ENCODE measurements around the gene SELENON. TPM values are rescaled to one million over a fixed set of nuclear protein-coding genes. Genes with fewer than 3 reads are reported as not detected.

The SELENON gene
- total RNA-seq, 1 donor from 2014 or later: 13.5 TPM

GRCh38 chr1:25787760-25788166, 12.2 kb upstream of the SELENON start:
- DNase-seq (ENCODE audit: low spot score) (no peak), ATAC-seq (no peak)

DNA sequence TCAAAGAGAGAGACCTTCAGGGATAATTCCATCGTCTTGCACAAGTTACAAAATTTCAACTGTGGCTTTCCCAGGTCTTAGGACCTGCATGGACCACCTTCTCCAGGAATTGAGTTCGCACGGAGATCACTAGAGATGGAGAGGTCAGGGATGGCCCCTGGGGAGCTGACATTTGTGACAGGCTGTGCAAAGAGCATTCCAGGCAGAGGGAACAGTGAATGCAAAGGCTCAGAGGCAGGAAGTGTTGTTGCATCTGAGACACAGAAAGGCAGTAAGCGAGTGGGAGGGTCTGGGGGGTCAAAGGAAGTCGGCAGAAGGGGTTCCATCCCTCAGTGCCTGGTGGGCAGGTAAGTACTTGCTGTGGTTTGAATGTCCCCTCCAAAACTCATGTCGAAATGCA, 9.5 kb upstream of the SELENON start:
- DNase-seq (ENCODE audit: low spot score): no peak
- no peak for ATAC-seq

DNA sequence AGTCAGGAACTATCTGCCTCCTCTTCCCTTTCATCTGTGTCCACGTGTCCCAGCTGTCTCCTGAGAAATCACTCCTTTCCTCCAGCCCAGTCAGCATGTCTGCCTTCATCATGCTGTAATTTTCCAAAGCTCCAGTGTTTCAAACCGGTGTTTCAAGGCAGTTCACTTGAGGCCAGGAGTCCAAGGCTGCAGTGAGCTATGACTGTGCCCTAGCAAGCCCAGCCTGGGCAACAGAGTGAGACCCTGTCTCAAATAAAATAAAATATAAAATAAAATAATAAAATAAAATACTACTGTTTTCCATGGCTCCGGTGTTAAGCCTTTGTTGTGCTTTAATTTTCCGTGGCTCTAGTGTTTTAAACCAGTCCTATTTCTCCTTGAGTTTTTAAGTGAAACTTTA, 7.9 kb upstream of the SELENON start:
- ATAC-seq (no peak), DNase-seq (ENCODE audit: low spot score) (no peak)

DNA sequence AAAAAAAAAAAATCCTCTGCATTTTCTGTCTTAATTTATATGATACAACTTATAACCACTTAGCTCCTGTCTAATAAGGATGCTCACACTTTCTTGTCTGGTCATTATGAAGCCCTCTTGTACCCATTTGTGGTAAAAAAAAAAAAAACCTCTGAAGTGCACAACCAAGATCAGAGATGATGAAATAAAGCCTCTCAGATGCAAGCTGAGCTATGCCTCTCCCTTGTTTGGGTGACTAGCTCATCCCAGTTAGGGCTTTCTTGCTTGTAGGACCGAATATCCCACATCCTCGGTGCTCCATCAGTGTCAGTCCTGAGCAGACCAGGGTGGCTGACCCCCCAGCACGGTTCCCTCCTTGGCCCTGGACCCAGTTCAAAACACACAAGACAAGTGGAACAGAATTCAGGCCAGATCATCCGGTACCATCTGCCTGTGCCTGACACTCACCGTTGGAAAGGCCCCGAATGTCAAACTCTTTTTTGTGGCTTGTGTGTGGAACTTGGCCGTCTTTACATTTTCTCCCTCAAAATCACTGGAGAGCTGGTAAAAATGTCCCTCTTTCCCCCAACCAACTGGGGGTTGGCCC, 6.3 kb upstream of the SELENON start:
- no peak for ATAC-seq

GRCh38 chr1:25794325-25794724, 5.7 kb upstream of the SELENON start:
- no peak for ATAC-seq
- DNase-seq (ENCODE audit: low spot score): no peak

More for the DNA sequence above, 6.3 kb upstream of the SELENON start:
- no peak for DNase-seq (ENCODE audit: low spot score)

- DNase-seq (ENCODE audit: low spot score): no peak
These were observed 4.8 kb upstream of the SELENON start for GRCh38 chr1:25795211-25795610.

DNA sequence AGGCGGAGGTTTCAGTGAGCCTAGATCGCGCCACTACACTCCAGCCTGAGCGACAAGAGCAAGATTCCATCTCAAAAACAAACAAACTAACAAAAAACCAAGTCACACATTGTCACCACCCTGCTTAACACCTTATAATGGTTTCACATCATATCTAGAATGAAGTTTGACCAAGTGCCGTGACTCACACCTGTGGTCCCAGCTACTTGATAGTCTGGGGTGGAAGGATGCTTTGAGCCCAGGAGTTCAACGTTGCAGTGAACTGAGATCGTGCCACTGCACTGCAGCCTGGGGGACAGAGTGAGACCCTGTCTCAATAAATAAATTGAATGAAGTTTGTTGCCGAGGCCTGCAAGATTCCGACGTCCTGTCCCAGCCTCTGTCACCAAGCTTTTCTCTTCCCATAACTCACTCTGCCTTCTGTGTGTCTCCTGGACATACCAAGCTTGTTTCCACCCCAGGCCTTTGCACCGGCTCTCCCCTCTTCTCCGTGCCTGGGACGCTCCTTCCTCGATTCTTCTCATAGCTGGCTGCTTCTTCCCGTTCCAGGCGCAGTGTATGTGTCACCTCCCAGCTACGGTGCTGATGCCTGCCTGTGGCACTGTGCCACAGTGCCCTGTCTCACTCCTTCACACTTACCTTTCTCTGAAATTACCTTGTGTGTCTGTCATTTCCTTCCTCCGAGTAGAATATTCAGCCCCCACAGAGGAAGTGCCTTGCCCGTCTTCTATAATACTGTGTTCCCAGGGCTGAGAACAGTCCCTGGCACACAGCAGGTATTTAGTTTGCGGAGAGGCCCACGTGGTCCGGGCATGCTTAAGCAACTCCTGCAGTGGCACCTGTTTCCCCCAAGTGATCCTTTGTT, 3.8 kb upstream of the SELENON start:
- DNase-seq (ENCODE audit: low spot score): no peak
- ATAC-seq: peak; percentile 61

More at GRCh38 chr1:25795211-25795610, 4.8 kb upstream of the SELENON start:
- ATAC-seq: no peak

GRCh38 chr1:25796811-25797458, 3.1 kb upstream of the SELENON start:
- ATAC-seq (peak; percentile 81), DNase-seq (ENCODE audit: low spot score) (peak; percentile 87)

DNA sequence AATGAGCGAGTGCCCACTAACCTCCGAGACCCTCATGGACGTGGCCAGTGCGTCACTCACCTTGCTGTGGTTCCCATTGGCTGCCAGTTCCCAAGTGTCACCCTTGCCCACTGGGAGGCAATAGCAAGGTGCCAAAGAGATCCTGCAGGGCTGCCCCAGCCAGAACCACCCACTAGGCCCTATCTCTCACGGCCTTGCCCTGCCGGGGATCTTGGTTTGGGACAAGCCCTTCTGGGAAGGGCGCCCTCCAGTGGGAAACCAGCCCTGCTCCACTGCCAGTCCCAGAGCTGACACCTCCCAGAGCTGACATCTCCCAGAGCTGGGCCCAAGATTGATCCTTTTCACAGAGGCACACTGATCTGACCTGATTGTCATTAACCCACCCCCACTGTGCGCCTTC, 2.1 kb upstream of the SELENON start:
- DNase-seq (ENCODE audit: low spot score) (no peak), ATAC-seq (peak; percentile 32)

GRCh38 chr1:25798666-25799351, 1.2 kb upstream of the SELENON start:
- DNase-seq (ENCODE audit: low spot score) (no peak), ATAC-seq (no peak)

- ATAC-seq: no peak
- no peak for DNase-seq (ENCODE audit: low spot score)
These were observed 550 bp upstream of the SELENON start for GRCh38 chr1:25799352-25799934.

DNA sequence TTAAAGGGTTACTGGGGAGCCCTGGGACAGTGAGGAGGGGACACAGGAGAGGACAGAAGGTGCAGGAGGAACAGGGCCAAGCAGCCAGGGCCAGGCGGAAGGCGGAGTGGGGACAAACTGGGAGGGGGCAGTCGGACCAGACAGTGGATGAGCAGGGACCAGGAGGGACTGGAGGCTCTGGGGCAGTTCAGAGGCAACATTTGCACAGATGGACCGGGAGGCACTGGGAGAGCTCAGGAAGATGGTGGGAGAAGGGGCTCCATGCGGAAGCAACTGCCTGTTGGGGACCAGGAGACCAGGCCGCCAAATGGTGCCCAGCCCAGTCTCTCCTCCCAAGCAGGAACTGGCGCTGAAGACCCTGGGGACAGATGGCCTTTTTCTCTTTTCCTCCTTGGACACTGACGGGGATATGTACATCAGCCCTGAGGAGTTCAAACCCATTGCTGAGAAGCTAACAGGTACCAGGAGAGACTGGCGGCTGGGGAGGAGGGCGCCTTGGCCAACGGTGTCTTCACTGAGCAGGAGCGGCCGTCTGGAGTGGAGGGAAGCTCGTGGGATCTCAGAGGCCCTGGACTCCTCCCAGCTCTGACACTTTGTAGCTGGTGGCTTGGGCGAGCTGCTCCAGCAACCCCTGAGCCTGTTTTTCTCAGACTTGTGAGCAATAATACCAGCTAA, 847 bp downstream of the SELENON start:
- ATAC-seq: no peak
- DNase-seq (ENCODE audit: low spot score): no peak

DNA sequence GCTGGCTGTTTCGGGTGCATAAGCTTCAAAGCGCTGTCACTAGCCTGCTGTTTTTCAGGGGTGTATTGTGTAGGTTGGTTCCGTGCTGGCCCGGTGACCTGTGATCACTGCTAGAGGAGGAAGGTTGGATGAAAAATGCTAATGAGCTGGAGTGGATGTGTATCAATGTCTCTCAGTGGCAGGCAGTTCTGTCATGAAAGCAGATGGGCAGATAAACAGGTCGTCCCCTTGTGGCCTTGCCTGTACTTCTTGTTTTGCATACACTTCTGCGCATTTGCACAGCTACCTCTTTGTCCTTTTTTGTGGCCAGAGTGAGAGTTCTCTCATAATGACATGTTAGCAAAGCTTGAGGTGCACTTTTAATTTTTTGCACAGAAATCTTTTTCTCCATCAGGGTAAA, 2.9 kb downstream of the SELENON start:
- DNase-seq (ENCODE audit: low spot score) (no peak), ATAC-seq (no peak)

DNA sequence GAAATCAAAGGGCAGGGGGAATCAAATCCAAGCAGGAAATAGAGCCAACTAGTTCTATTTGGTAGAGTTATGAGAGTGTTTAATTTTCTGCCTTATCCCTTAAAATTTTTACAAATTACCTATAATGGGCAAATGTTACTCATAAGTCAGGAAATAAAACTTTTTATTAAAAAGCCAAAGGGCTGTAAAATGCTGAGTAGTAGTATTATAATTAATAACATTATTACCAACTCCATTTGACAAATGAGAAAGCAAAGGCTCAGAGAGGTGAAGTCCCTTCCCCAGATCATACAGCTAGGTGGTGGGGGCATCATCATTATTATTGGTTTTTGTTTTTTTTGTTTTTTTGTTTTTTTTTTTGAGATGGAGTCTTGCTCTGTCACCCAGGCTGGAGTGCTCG, 3.4 kb downstream of the SELENON start:
- no peak for ATAC-seq

GRCh38 chr1:25804244-25804963, 4.4 kb downstream of the SELENON start:
- DNase-seq (ENCODE audit: low spot score) (no peak), ATAC-seq (no peak)

More for the DNA sequence above, 3.4 kb downstream of the SELENON start:
- DNase-seq (ENCODE audit: low spot score): no peak

DNA sequence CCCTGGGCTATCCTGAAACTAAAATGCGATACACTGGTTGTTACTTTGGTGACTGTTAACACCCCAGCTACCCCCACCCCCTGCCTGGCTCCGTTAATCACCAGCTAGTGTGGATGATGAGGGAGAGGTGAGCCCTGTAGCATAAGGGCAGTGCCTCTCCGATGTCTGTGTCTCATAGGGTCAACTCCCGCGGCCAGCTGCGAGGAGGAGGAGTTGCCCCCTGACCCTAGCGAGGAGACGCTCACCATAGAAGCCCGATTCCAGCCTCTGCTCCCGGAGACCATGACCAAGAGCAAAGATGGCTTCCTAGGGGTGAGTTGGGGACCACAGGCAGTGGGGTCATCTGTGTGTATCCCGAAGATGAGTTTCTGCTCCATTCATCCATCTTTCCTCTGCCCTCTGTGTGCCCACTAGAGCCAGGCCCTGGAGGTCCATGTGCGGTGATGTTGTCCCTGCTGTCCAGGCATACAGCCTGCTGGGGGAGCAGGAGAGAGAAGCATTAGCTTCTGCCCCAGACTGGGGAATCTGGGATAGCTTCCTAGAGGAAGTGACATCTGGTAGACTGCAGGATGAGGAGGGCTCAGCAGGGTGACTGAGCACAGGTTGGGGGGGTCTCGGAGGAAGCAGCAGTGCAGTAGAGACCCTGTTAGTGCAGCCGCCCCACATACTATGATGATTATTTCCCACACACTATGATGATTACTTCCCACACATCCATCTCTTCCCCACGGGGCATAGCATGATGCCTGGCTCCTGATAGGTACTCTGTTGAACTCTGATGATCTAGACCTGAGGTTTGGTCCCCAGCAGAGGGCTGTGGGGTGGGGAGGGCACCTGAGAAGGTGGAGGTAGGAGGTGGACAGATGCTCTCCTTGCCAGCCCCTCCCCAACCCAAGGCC, 5.2 kb downstream of the SELENON start:
- ATAC-seq (no peak), DNase-seq (ENCODE audit: low spot score) (no peak)

- ATAC-seq (peak; percentile 33), DNase-seq (ENCODE audit: low spot score) (no peak)
These were observed 5.9 kb downstream of the SELENON start for GRCh38 chr1:25805863-25806225.

GRCh38 chr1:25806418-25806817, 6.4 kb downstream of the SELENON start:
- DNase-seq (ENCODE audit: low spot score) (no peak), ATAC-seq (no peak)

Data from left lobe of liver (tissue), 2 donors.